Gastrocnemius medialis (tissue), 4 donors: Measurements from ENCODE around the gene ZNF354C. TPM values are rescaled to one million over a fixed set of nuclear protein-coding genes. Genes with fewer than 3 reads are reported as not detected.

ENCODE experiments used
- ATAC-seq, 2 donors: fragments of 150-250 bp; one replicate each; pipeline ENCODE4 v1.9.1; 2016
- DNase-seq, 2 donors: peaks; one replicate each; pipeline ENCODE4 v3.0.0-alpha.2; 2019
- H3K27ac ChIP-seq, 4 donors: fragments of 200-600 bp; sonication (generic); 1 replicate in 1 of 4; 2 replicates in 3 of 4; pipeline ENCODE4 v1.5.1; 2016 to 2018; ENCODE audit warnings: mild to moderate bottlenecking in 2 of 4, moderate library complexity in 1 of 4
- H3K27me3 ChIP-seq, 3 donors: fragments of 200-600 bp; sonication (generic) in 2 of 3; 1 replicate in 1 of 3; 2 replicates in 2 of 3; pipeline versions ENCODE4 v1.5.1 to v1.6.0; 2016 to 2019; ENCODE audit warnings: mild to moderate bottlenecking in 1 of 3, moderate library complexity in 1 of 3
- H3K36me3 ChIP-seq, 2 donors: fragments of 200-600 bp; sonication (generic) in 1 of 2; one replicate each; pipeline ENCODE4 v1.5.1; 2017 to 2018
- H3K4me1 ChIP-seq, 2 donors: fragments of 200-600 bp; sonication (generic) in 1 of 2; one replicate each; pipeline ENCODE4 v1.5.1; 2016 to 2017; ENCODE audit warnings: mild to moderate bottlenecking in 2 of 2
- H3K4me3 ChIP-seq, 4 donors: fragments of 200-600 bp; sonication (generic) in 3 of 4; 1 replicate in 1 of 4; 2 replicates in 3 of 4; pipeline ENCODE4 v1.5.1; 2016 to 2019; ENCODE audit warnings: mild to moderate bottlenecking in 2 of 4
- H3K9me3 ChIP-seq, 3 donors: fragments of 200-600 bp; sonication (generic) in 2 of 3; 1 replicate in 1 of 3; 2 replicates in 2 of 3; pipeline ENCODE4 v1.5.1; 2016 to 2019
- CTCF ChIP-seq, 5 experiments: fragments of 450-650 bp in 3 of 5; fragments of 200-600 bp in 2 of 5; sonication (generic) in 2 of 5; IDR thresholded peaks in 4 of 5; conservative IDR thresholded peaks in 1 of 5; 1 replicate in 4 of 5; 2 replicates in 1 of 5; pipeline ENCODE4 v1.5.1; 2016 to 2019; ENCODE audit warnings: antibody characterized with exemption in 5 of 5, mild to moderate bottlenecking in 3 of 5, moderate library complexity in 3 of 5
- POLR2A ChIP-seq, 2 donors: fragments of 450-650 bp; IDR thresholded peaks; one replicate each; pipeline ENCODE4 v1.6.1; 2017; ENCODE audit warnings: antibody characterized with exemption in 2 of 2, mild to moderate bottlenecking in 2 of 2, moderate library complexity in 2 of 2
- in situ Hi-C, 4 donors: fragments of 200-750 bp; cut with MboI; loops; one replicate each; pipeline versions ENCODE4 v1.15.0 to v1.8.0; 2017; ENCODE audit warnings: low sequenced_read_pairs in 4 of 4
- intact Hi-C: fragments of 100-400 bp; cut with DNase I; formaldehyde crosslinking; loops from one replicate; pipeline ENCODE4 v1.15.1; 2023; ENCODE audit warnings: low total_unique reads
- total RNA-seq, 4 donors: library from RNA; depleted of rRNA; stranded (reverse); fragments of >200 nt; gene quantifications; one replicate each; pipeline versions ENCODE4 v1.1.0 to v1.2.3, GENCODE V29; 2016

Gene ZNF354C
- total RNA-seq, 4 donors from 2014 or later, result 1.6 to 3.5 (median 2.3) TPM

DNA sequence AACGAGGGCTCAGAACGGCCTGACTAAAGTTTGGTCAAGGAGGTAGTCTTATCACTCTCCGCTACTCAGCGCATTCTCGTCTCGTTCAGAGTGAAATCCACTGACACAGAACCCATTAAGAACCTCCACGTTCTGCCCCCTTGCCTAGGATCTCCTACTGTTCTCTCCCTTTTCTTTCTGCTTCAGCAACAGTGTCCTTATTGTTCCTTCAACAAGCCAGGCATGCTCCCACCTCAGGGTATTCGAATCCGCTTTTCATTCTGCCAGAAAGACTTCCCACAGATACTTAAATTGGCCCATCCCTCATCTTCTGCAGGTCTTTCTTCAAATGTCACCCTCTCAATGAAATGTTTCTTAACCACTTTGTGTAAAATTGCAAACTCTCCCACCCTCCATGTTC, 4.3 kb upstream of the ZNF354C start:
- ATAC-seq (no peak), DNase-seq (no peak)
- in situ Hi-C loops, result loop anchor here in 2 of 4 donors (25.0 kb wide), 1 partner anchor 319 kb away; the partner anchor contains the start of gene ZNF354A (in 2 of the 2)
- no peak overlapping the region for H3K4me3 ChIP-seq
- no peak overlapping the region for H3K27ac ChIP-seq
- TF ChIP-seq CTCF (IDR thresholded peaks at IDR 0.05 in 4 of 5, conservative IDR thresholded peaks at IDR 0.05 in 1 of 5), result no peak
- H3K27me3 ChIP-seq, result peaks cover 0 to 4% (median 0%) of the 10 kb centered on the region in 3 donors
- intact Hi-C loops, result no loop called here
- H3K36me3 ChIP-seq, result no peaks in the 10 kb centered on the region
- peaks cover under 1% of the 10 kb centered on the region in 2 donors for H3K4me1 ChIP-seq
- H3K9me3 ChIP-seq, result peaks cover 0 to 6% (median 0%) of the 10 kb centered on the region in 3 donors

DNA sequence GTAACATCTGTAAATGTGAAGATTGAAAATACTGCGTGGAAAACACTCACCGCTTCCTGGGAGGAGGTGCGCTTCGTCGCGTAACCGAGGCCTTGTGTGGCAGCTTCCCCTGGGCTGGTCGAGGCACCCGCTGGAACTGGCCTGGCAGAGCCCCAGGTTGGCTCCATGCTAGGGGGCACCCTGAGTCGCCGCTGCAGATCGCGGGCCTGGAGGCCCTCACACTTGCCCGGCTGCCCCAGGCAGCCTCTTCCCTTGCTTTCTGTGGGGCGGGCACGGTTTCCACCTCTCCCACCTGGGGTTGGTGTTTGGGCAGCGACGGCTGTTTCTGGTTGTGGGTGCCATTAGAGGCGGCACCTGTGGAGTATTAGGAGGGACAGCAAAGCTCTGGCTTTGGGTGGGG, 852 bp downstream of the ZNF354C start:
- in situ Hi-C loops (loop anchor here (5.0 to 25.0 kb wide), 5 partner anchors 204 to 336 kb away; partner anchors contain the start of genes ZNF354B (in 4 of the 4) and ZNF354A (in 2 of the 4)), intact Hi-C loops (loop anchor here (2.0 kb wide), 1 partner anchor 1232 kb away; the partner anchor contains the start of gene MAPK9)
- TF ChIP-seq POLR2A (IDR thresholded peaks at IDR 0.05), result no peak
- no peak for TF ChIP-seq CTCF (IDR thresholded peaks at IDR 0.05 in 4 of 5, conservative IDR thresholded peaks at IDR 0.05 in 1 of 5)
- H3K27me3 ChIP-seq, result peaks cover 0 to 4% (median 0%) of the 10 kb centered on the region in 3 donors
- peaks cover 0 to 40% of the 10 kb centered on the region in 2 donors for H3K36me3 ChIP-seq
- peaks cover 0 to 9% (median 0%) of the 10 kb centered on the region in 3 donors for H3K9me3 ChIP-seq
- no peak for DNase-seq
- peak overlapping the region; percentile 71 to 91 (median 84) for H3K4me3 ChIP-seq
- H3K27ac ChIP-seq, result peak overlapping the region in 2 of 4 donors; percentile 63 to 75
- no peak for ATAC-seq
- H3K4me1 ChIP-seq, result peaks cover 5 to 7% of the 10 kb centered on the region in 2 donors

GRCh38 chr5:179065703-179066102, 5.5 kb downstream of the ZNF354C start:
- in situ Hi-C loops (loop anchor here in 3 of 4 donors (10.0 to 25.0 kb wide), 3 partner anchors 211 to 341 kb away; partner anchors contain the start of genes ZNF354B (in 3 of the 3) and ZNF354A (in 2 of the 3)), intact Hi-C loops (no loop called here)
- H3K36me3 ChIP-seq, result peaks cover 6 to 80% of the 10 kb centered on the region in 2 donors
- TF ChIP-seq CTCF (IDR thresholded peaks at IDR 0.05 in 4 of 5, conservative IDR thresholded peaks at IDR 0.05 in 1 of 5) (no peak), POLR2A (IDR thresholded peaks at IDR 0.05) (no peak)
- ATAC-seq (no peak), DNase-seq (no peak)
- H3K4me3 ChIP-seq, result no peak overlapping the region
- peaks cover 0 to 21% (median 7%) of the 10 kb centered on the region in 3 donors for H3K9me3 ChIP-seq
- peaks cover 5 to 7% of the 10 kb centered on the region in 2 donors for H3K4me1 ChIP-seq
- no peak overlapping the region for H3K27ac ChIP-seq
- H3K27me3 ChIP-seq, result no peaks in the 10 kb centered on the region

GRCh38 chr5:179079165-179079987, 19.2 kb downstream of the ZNF354C start:
- no peak for ATAC-seq

More at GRCh38 chr5:179079165-179079987, 19.2 kb downstream of the ZNF354C start:
- Histone ChIP-seq H3K4me3 (peak overlapping the region in 2 of 4 donors; percentile 1 to 12), H3K27me3 (peaks cover 0 to 5% (median 0%) of the 10 kb centered on the region in 3 donors), H3K36me3 (peaks cover 30 to 98% of the 10 kb centered on the region in 2 donors), H3K27ac (no peak overlapping the region), H3K9me3 (peaks cover 38 to 96% (median 64%) of the 10 kb centered on the region in 3 donors), H3K4me1 (no peaks in the 10 kb centered on the region)
- TF ChIP-seq CTCF (IDR thresholded peaks at IDR 0.05 in 4 of 5, conservative IDR thresholded peaks at IDR 0.05 in 1 of 5) (no peak), POLR2A (IDR thresholded peaks at IDR 0.05) (no peak)
- intact Hi-C loops, result no loop called here
- no peak for DNase-seq
- in situ Hi-C loops, result no loop called here
